B cell (primary cell): Measurements from ENCODE around the gene CCNE1.

ENCODE experiments used
- CTCF ChIP-seq: fragments of 200-600 bp; IDR thresholded peaks from one replicate; pipeline ENCODE4 v1.8.0; 2022; ENCODE audit warnings: antibody characterized with exemption, mild to moderate bottlenecking
- EZH2 ChIP-seq: IDR thresholded peaks from 2 replicates; pipeline ENCODE4 v1.6.1; 2012; ENCODE audit warnings: borderline replicate concordance, low read depth, mild to moderate bottlenecking, moderate library complexity, low read length; ENCODE audit not compliant: insufficient read depth, poor library complexity, severe bottlenecking

- no peak for TF ChIP-seq CTCF
- no peak for TF ChIP-seq EZH2
Observed at GRCh38 chr19:29872224-29872731, 60.5 kb downstream of the CCNE1 start.
